GM12878 (cell line): ENCODE results near the gene ZDBF2. TPM values are rescaled to one million over a fixed set of nuclear protein-coding genes. Genes with fewer than 3 reads are reported as not detected.

Experiments
- ATAC-seq: fragments of 200-7000 bp; cut with Tn5 transposase; 3 replicates; pipeline ENCODE4 v1.9.1; 2020; ENCODE audit warnings: mild to moderate bottlenecking, moderate library complexity
- BruUV-seq: library from RNA; stranded (reverse); fragments of 400-500 nt; replicated peaks from 2 replicates; lab custom pipeline; 2021; lab: Mats Ljungman, UMichigan
- CTCF ChIA-PET: fragments of 300-600 bp; sonication (Branson Sonifier 250); formaldehyde crosslinking; extraction: SDS; loops from one replicate; lab custom pipeline; 2021; ENCODE audit warnings: inconsistent platforms; lab: Yijun Ruan, JAX
- POLR2A ChIA-PET: fragments of 350-600 bp; formaldehyde crosslinking; extraction: SDS; loops from one replicate; lab custom pipeline; 2021; ENCODE audit warnings: inconsistent platforms; lab: Charles Lee
- RAD21 ChIA-PET: fragments of 300-600 bp; sonication (Branson Sonifier 250); formaldehyde crosslinking; loops from one replicate; lab custom pipeline; 2023; ENCODE audit warnings: antibody characterized with exemption; ENCODE audit not compliant: unreplicated experiment; lab: Charles Lee
- SMC1A ChIA-PET: fragments of 300-600 bp; sonication (Branson Sonifier 250); formaldehyde crosslinking; loops from one replicate; lab custom pipeline; 2023; ENCODE audit not compliant: unreplicated experiment, uncharacterized antibody; lab: Charles Lee
- DNase-seq: peaks from one replicate; pipeline ENCODE4 v3.0.0-alpha.2; 2011; ENCODE audit warnings: low read depth, low spot score
- FAIRE-seq: peaks from 3 replicates; lab custom pipeline; 2011; peaks lifted over from hg19 to GRCh38; lab: Jason Lieb, UNC
- H2AFZ ChIP-seq: 2 replicates; pipeline ENCODE4 v1.6.0; 2011; ENCODE audit warnings: low read depth, low read length, control low read depth; ENCODE audit not compliant: control insufficient read depth
- H3K27ac ChIP-seq: 2 replicates; pipeline ENCODE4 v1.5.1; 2011; ENCODE audit warnings: control low read depth; ENCODE audit not compliant: control insufficient read depth, insufficient read depth
- H3K27me3 ChIP-seq, 2 experiments: replicated peaks in 1 of 2; 2 replicates each; pipeline versions ENCODE4 v1.6.0 to v1.6.1; 2011; ENCODE audit warnings: low read length in 1 of 2; ENCODE audit not compliant: control insufficient read depth in 2 of 2, insufficient read depth in 2 of 2
- H3K36me3 ChIP-seq, 2 experiments: 2 replicates each; pipeline ENCODE4 v1.5.1; 2011; ENCODE audit warnings: low read length in 1 of 2; ENCODE audit not compliant: control insufficient read depth in 2 of 2, insufficient read depth in 2 of 2
- H3K4me1 ChIP-seq: 2 replicates; pipeline ENCODE4 v1.6.1; 2011; ENCODE audit warnings: mild to moderate bottlenecking, low read length, moderate library complexity, mixed read lengths; ENCODE audit not compliant: control insufficient read depth, insufficient read depth
- H3K4me2 ChIP-seq: 2 replicates; pipeline ENCODE4 v1.6.0; 2011; ENCODE audit warnings: control low read depth; ENCODE audit not compliant: control insufficient read depth, insufficient read depth
- H3K4me3 ChIP-seq: fragments of 200-600 bp; sonication (generic); 2 replicates; pipeline ENCODE4 v1.5.1; 2016
- H3K79me2 ChIP-seq: 2 replicates; pipeline ENCODE4 v1.6.0; 2011; ENCODE audit warnings: low read length; ENCODE audit not compliant: control insufficient read depth, insufficient read depth
- H3K9ac ChIP-seq: 2 replicates; pipeline ENCODE4 v1.8.0; 2011; ENCODE audit warnings: low read length, control low read depth, mixed read lengths; ENCODE audit not compliant: control insufficient read depth, insufficient read depth
- H3K9me3 ChIP-seq: replicated peaks from 3 replicates; pipeline ENCODE4 v1.5.1; 2011; ENCODE audit warnings: mild to moderate bottlenecking, low read length; ENCODE audit not compliant: control insufficient read depth, insufficient read depth
- H4K20me1 ChIP-seq: 2 replicates; pipeline ENCODE4 v1.6.0; 2011; ENCODE audit not compliant: control insufficient read depth, insufficient read depth
- BCLAF1 ChIP-seq: fragments of 450-650 bp; IDR thresholded peaks from 2 replicates; pipeline ENCODE4 v1.6.1; 2017; ENCODE audit warnings: antibody characterized with exemption, mild to moderate bottlenecking, moderate library complexity
- CEBPB ChIP-seq, 2 experiments: fragments of 150-350 bp in 1 of 2; IDR thresholded peaks; 2 replicates each; pipeline ENCODE4 v1.6.1; 2012 to 2014; ENCODE audit warnings: low read depth in 2 of 2, low read length in 2 of 2, borderline replicate concordance in 1 of 2, inconsistent platforms in 1 of 2
- EZH2 ChIP-seq: IDR thresholded peaks from 2 replicates; pipeline ENCODE4 v1.6.1; 2012; ENCODE audit warnings: low read depth, mild to moderate bottlenecking, control low read depth, inconsistent platforms, low read length, borderline replicate concordance; ENCODE audit not compliant: control insufficient read depth
- NR2C1 ChIP-seq: fragments of 450-650 bp; IDR thresholded peaks from 2 replicates; pipeline ENCODE4 v1.6.1; 2017; ENCODE audit warnings: antibody characterized with exemption, mild to moderate bottlenecking, moderate library complexity
- TCF3 ChIP-seq: IDR thresholded peaks from 2 replicates; pipeline ENCODE4 v1.6.1; 2012; ENCODE audit warnings: low read depth, mild to moderate bottlenecking, low read length, borderline replicate concordance; ENCODE audit not compliant: insufficient read depth
- USF1 ChIP-seq: IDR thresholded peaks from 2 replicates; pipeline ENCODE4 v1.6.1; 2011; ENCODE audit warnings: borderline replicate concordance, low read depth, mild to moderate bottlenecking, moderate library complexity, mixed read lengths, low read length; ENCODE audit not compliant: insufficient read depth; ENCODE audit errors: extremely low read length
- WGBS: methylation state at CpG from one replicate; pipeline ENCODE4 v1.1.6; 2016; ENCODE audit warnings: low lambda C conversion rate; ENCODE audit not compliant: insufficient replicate concordance, insufficient coverage; ENCODE audit errors: missing lambda C conversion rate; 5-methylcytosine and 5-hydroxymethylcytosine counted together
- in situ Hi-C: fragments of 300-500 bp; cut with MboI; formaldehyde crosslinking; loops from 9 replicates; pipeline ENCODE4 v1.14.3; 2018; ENCODE audit warnings: mixed read lengths
- intact Hi-C: fragments of 100-400 bp; cut with micrococcal nuclease; formaldehyde crosslinking; loops from one replicate; pipeline ENCODE4 v1.14.2; 2022; ENCODE audit not compliant: unreplicated experiment
- polyA plus RNA-seq, 11 experiments: library from polyadenylated mRNA; depleted of rRNA in 4 of 11; unstranded in 6 of 11; stranded (reverse) in 5 of 11; fragments of >200 nt; fragmentation: Nextera tagmentation in 4 of 11; fragmentation: Illumina TruSeq in 1 of 11; extraction: Ambion mirVana in 4 of 11; extraction: Trizol in 1 of 11; gene quantifications; 1 replicate in 1 of 11; 2 replicates in 10 of 11; pipeline versions ENCODE4 v1.2.1 to v1.2.3, GENCODE V29; 2011 to 2016; ENCODE audit warnings: inconsistent platforms in 2 of 11, missing spikeins in 2 of 11, low read depth in 1 of 11
- total RNA-seq, 4 experiments: library from RNA; depleted of rRNA in 3 of 4; stranded (reverse); fragments of >200 nt in 3 of 4; fragmentation: Illumina TruSeq in 1 of 4; extraction: Trizol in 1 of 4; gene quantifications; 2 replicates each; pipeline versions ENCODE4 v1.2.1 to v1.2.3, GENCODE V29; 2013 to 2021

The ZDBF2 gene
- total and polyA plus RNA-seq, 10 of the 15 experiments (the other 5 are each of a cell fraction or from before 2014, with no cell fraction given): 0.60 to 21.1 (median 4.2) TPM

- POLR2A ChIA-PET: no interaction called here
- H4K20me1 ChIP-seq: no peaks in the 10 kb centered on the region
- RAD21 ChIA-PET: no interaction called here
- H3K79me2 ChIP-seq: no peaks in the 10 kb centered on the region
- H3K36me3 ChIP-seq: no peaks in the 10 kb centered on the region
- WGBS: 11% methylated on average over 4 of the region's 4 CpGs
- no peak overlapping the region for H3K4me2 ChIP-seq
- H2AFZ ChIP-seq: no peak overlapping the region
- H3K9me3 ChIP-seq: no peaks in the 10 kb centered on the region; the same call in 2 of the 3 replicates
- DNase-seq (no peak), FAIRE-seq (no peak), ATAC-seq (no peak)
- intact Hi-C loops: no loop called here
- H3K9ac ChIP-seq: no peak overlapping the region
- H3K27ac ChIP-seq: no peak overlapping the region
- no peaks in the 10 kb centered on the region for H3K4me1 ChIP-seq
- CTCF ChIA-PET: no interaction called here
- H3K27me3 ChIP-seq: peaks cover 0 to 1% of the 10 kb centered on the region in 2 experiments; a peak in 2 of 4 replicates
- H3K4me3 ChIP-seq: no peak overlapping the region
- TF ChIP-seq EZH2 (no peak), NR2C1 (no peak), BCLAF1 (no peak), CEBPB (IDR thresholded peaks at IDR 0.05; ENCODE audit: borderline replicate concordance in 1 of 2, low read depth in 2 of 2, low read length in 2 of 2) (no peak), TCF3 (no peak), USF1 (no peak)
- TF ChIP-seq, all 136 proteins: peak for 0
- SMC1A ChIA-PET: no interaction called here
- in situ Hi-C loops: no loop called here
- BruUV-seq: no TSS peak
Measured at GRCh38 chr2:206341396-206341795, 66.9 kb downstream of the ZDBF2 start.
